Prostate gland (tissue), 2 donors: ENCODE data around the gene HDGF.

Experiments used
- POLR2A ChIP-seq: fragments of 450-650 bp; IDR thresholded peaks from one replicate; pipeline ENCODE4 v1.6.1; 2016; ENCODE audit warnings: antibody characterized with exemption, mild to moderate bottlenecking
- TF ChIP-seq, protein P1 (sequence below), 4 experiments: fragments of 200-600 bp in 2 of 4; fragments of 450-650 bp in 2 of 4; sonication (generic) in 2 of 4; IDR thresholded peaks; 1 replicate in 3 of 4; 2 replicates in 1 of 4; pipeline ENCODE4 v1.5.1; 2016 to 2019; ENCODE audit warnings: antibody characterized with exemption in 4 of 4, mild to moderate bottlenecking in 2 of 4, moderate library complexity in 2 of 4

DNA sequence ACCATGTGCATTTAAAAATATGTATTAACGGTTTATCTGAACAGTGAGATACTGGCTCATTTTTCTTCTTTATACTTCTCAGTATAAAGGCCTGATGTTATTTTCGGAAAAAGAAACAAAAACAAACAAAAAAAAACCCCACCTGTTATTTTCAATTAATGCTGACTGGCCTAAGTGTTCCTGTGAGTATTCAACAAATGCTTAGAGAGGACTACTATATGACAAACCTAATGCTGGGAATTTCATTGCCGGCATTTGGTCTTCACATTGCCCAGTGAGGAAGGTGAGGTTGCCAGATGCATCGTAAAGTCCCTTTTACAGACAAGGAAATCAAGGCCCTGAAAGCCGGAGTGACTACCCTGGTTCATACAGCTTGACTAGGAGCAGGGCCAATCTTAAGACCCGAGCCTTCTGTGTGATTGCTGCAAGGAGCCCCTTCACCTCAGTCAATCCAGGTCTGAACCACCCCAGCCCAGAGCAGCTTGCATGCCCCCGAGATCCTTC, 11.2 kb downstream of the HDGF start:
- TF ChIP-seq, protein P1, sequence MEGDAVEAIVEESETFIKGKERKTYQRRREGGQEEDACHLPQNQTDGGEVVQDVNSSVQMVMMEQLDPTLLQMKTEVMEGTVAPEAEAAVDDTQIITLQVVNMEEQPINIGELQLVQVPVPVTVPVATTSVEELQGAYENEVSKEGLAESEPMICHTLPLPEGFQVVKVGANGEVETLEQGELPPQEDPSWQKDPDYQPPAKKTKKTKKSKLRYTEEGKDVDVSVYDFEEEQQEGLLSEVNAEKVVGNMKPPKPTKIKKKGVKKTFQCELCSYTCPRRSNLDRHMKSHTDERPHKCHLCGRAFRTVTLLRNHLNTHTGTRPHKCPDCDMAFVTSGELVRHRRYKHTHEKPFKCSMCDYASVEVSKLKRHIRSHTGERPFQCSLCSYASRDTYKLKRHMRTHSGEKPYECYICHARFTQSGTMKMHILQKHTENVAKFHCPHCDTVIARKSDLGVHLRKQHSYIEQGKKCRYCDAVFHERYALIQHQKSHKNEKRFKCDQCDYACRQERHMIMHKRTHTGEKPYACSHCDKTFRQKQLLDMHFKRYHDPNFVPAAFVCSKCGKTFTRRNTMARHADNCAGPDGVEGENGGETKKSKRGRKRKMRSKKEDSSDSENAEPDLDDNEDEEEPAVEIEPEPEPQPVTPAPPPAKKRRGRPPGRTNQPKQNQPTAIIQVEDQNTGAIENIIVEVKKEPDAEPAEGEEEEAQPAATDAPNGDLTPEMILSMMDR (IDR thresholded peaks at IDR 0.05), result no peak
- no peak for TF ChIP-seq POLR2A
